ENCODE measurements around the gene WIPF3. TPM values are rescaled to one million over a fixed set of nuclear protein-coding genes. Genes with fewer than 3 reads are reported as not detected.

WIPF3 gene
- total and polyA plus RNA-seq, 12 donors: 1.1 to 15.4 (median 6.9) TPM

GRCh38 chr7:29926216-29926615 is 119.9 kb downstream of the WIPF3 start:
- DNase-seq (no peak), ATAC-seq (no peak)
- Histone ChIP-seq H3K27me3 (no peaks in the 10 kb centered on the region), H3K36me3 (peaks cover 0 to 42% (median 9%) of the 10 kb centered on the region in 9 donors), H3K9me3 (no peaks in the 10 kb centered on the region), H3K4me3 (no peak overlapping the region), H3K27ac (no peak overlapping the region), H3K4me1 (no peaks in the 10 kb centered on the region)
- WGBS, 2 donors: 94 to 96% methylated on average over 15 of the region's 15 CpGs
- TF ChIP-seq CTCF (IDR thresholded peaks at IDR 0.05): no peak
- intact Hi-C loops (cut with DNase I): loop anchor here in 3 of 10 donors (10.0 kb wide), 1 partner anchor 291 kb away; no protein-coding TSS in a partner anchor

DNA sequence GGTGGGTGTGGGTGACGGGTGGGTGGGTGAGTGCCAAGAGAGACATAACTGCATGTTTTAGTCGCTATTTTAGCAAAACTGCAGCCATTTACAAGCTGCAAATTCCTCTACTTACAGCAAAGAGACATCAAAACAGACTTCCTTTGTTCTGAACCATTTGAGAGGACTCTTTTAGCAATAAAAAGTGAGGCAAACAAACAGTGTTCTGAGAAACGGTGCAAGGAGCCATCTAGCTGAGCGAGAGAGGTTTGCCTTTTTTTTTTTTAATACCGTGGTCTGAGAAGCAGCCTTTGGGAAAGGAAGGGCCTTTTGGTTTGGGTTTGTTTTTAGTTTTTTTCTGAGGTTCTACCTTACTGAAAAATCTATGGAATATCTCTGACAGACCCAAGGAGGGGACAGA is 120.4 kb downstream of the WIPF3 start:
- TF ChIP-seq CTCF (IDR thresholded peaks at IDR 0.05): no peak
- no peak for DNase-seq
- no peak for ATAC-seq
- Histone ChIP-seq H3K27ac (no peak overlapping the region), H3K36me3 (peaks cover 0 to 46% (median 9%) of the 10 kb centered on the region in 9 donors), H3K9me3 (no peaks in the 10 kb centered on the region), H3K4me3 (no peak overlapping the region), H3K27me3 (no peaks in the 10 kb centered on the region), H3K4me1 (no peaks in the 10 kb centered on the region)
- WGBS, 2 donors: 67 to 82% methylated on average over 5 of the region's 5 CpGs
- intact Hi-C loops (cut with DNase I): loop anchor here in 3 of 10 donors (10.0 kb wide), 1 partner anchor 292 kb away; no protein-coding TSS in a partner anchor

GRCh38 chr7:29929018-29929807 is 122.9 kb downstream of the WIPF3 start:
- DNase-seq (no peak), ATAC-seq (no peak)
- H3K36me3 ChIP-seq: peaks cover 0 to 36% (median 0%) of the 10 kb centered on the region in 9 donors
- intact Hi-C loops (cut with DNase I): loop anchor here in 3 of 10 donors (10.0 kb wide), 1 partner anchor 294 kb away; no protein-coding TSS in a partner anchor
- H3K27ac ChIP-seq: no peak overlapping the region
- H3K9me3 ChIP-seq: no peaks in the 10 kb centered on the region
- H3K4me1 ChIP-seq: no peaks in the 10 kb centered on the region
- no peaks in the 10 kb centered on the region for H3K27me3 ChIP-seq
- TF ChIP-seq CTCF (IDR thresholded peaks at IDR 0.05): no peak
- no peak overlapping the region for H3K4me3 ChIP-seq
- 85 to 88% methylated on average over 17 of the region's 17 CpGs for WGBS, 2 donors

DNA sequence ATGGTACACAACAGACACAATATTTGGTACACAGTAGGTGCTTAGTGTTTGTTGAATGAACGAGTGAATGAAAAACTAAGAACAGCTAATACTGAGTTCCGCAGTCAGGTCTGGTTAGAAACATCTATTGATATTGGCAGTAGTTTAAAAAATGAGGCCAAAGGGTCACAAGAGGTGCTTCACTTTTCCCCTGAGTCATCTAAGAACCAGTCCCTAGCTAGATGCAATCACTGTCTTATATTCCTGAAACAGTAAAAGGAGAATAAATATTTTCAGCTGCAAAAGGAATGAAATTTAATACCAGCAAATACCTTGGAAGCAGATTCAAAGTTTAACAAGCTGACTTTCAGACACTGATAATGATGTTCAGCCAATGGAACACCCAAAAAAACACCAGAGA is 128.8 kb downstream of the WIPF3 start:
- peaks cover 0 to 89% (median 11%) of the 10 kb centered on the region in 9 donors for H3K36me3 ChIP-seq

More for the DNA sequence above, 128.8 kb downstream of the WIPF3 start:
- no peak overlapping the region for H3K27ac ChIP-seq
- intact Hi-C loops (cut with DNase I): no loop called here
- H3K4me1 ChIP-seq: no peaks in the 10 kb centered on the region
- no peak overlapping the region for H3K4me3 ChIP-seq
- no peaks in the 10 kb centered on the region for H3K27me3 ChIP-seq
- 68 to 89% methylated on average over 2 of the region's 2 CpGs for WGBS, 2 donors
- ATAC-seq (no peak), DNase-seq (no peak)
- no peaks in the 10 kb centered on the region for H3K9me3 ChIP-seq
- TF ChIP-seq CTCF (IDR thresholded peaks at IDR 0.05): no peak

All from heart right ventricle (tissue), 16 donors.